HG02678 (cell line): Measurements from ENCODE around the gene NHERF1.

Experiments used
- ATAC-seq: cut with Tn5 transposase; IDR thresholded peaks from one replicate; pipeline ENCODE4 v1.9.1; 2021; ENCODE audit warnings: mild to moderate bottlenecking, moderate library complexity; ENCODE audit not compliant: unreplicated experiment

The NHERF1 gene

DNA sequence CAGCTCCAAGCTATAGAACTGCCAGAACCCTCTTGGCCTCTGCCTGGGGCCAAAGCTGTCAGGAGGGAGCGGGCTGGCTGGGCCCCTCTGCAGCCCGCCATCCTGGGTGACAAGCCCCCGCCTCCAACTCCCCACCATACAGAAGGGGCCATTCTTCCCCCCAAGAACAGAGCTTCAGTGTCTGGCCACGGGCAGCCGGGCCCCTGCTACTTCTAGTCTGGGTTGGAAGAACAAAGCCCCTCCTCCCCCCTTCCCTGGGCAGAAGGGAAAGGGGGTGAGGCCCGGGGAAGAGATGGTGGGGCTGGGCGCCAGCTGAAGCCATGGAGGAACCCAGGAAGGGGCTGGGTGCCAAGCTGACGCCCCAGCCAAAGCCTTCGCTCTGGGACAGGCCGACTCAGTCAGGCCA, 18.7 kb downstream of the NHERF1 start:
- no peak for ATAC-seq

DNA sequence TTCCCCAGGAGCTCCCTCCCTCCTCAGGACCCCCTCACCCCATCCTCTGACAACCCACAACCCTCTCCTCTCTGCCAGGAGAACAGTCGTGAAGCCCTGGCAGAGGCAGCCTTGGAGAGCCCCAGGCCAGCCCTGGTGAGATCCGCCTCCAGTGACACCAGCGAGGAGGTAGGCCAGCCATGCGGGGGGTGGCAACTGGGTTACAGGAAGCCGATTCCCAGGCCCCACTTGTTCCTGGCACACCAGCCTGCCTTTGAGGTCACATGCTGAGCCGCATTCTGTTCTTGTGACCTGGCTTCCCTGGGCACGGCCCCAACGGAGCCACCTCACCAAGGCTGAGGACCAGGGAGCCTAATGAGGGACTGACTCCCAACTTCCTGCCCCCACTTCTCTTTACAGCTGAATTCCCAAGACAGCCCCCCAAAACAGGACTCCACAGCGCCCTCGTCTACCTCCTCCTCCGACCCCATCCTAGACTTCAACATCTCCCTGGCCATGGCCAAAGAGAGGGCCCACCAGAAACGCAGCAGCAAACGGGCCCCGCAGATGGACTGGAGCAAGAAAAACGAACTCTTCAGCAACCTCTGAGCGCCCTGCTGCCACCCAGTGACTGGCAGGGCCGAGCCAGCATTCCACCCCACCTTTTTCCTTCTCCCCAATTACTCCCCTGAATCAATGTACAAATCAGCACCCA, 19.8 kb downstream of the NHERF1 start:
- ATAC-seq, result no peak

DNA sequence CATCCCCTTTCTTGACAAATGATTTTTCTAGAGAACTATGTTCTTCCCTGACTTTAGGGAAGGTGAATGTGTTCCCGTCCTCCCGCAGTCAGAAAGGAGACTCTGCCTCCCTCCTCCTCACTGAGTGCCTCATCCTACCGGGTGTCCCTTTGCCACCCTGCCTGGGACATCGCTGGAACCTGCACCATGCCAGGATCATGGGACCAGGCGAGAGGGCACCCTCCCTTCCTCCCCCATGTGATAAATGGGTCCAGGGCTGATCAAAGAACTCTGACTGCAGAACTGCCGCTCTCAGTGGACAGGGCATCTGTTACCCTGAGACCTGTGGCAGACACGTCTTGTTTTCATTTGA, 20.3 kb downstream of the NHERF1 start:
- no peak for ATAC-seq

- no peak for ATAC-seq
Observed at GRCh38 chr17:74769266-74769855, 20.9 kb downstream of the NHERF1 start.

DNA sequence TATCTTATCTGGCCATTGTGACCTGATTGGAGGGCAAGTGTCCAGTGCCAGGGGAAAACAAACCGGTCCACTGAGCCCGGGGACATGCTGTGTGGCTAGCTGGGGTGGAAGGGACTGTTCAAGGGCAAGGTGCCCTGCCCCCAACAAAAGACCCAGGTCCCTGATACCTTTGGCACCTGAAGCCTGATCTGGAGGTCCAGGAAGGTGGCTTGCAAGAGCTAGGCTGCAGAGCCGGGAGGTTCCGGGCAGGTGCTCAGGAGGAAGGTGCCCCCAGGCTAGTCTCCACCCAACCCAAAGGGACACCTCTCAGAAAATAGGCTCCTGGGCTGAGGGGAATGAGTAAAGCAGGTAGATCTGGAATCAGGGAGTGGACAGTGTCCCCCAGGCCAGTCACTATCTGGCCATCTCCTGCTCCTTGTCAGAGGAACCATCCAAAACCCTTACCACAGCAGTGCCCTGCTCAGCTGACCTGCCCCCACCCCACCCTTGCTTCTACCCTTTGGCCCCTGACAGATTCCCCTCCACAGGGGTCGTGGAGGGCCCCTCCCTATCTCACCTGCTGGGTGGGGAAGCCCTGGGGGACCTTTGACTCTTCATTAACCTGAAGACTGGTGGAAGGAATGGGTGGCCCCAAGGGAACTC, 21.5 kb downstream of the NHERF1 start:
- no peak for ATAC-seq

DNA sequence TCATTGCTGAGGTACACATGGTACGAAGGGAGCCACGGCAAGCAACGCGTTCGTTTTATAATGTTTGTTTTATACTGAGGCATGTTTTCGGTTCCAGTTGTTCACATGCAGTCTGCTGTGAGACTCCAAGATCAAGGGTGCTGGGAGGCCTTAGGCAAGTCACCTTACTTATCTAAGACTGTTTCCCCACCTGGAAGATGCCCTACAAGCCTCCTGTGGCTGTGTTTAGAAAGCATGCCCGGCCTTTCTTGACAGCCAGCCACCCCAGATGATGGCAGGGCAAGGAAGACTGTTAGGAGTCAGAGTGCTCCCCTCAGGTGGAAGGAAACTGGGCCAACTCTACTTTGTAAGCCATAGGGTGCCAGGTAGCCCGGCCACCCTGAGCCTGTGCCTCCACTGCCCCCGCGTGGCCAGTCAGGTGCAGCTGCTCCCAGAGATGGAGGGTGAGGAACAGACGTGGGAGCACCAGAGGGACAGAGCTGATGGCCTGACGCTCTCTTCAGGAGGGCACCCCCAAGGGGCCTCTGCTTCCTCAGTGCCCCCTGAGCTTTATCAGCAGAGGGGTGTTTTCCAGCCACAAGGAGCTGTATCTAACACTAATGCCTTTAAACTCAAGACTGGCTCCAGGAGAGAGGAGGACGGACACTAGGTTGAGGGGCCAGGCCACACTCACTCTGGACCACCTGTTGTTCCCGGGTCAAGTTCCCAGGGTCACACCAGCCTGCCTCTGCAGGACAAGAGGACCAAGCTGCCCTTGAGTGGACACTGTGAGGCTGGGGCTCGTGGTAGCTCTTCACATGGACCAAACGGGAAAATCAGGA, 22.3 kb downstream of the NHERF1 start:
- ATAC-seq, result no peak

GRCh38 chr17:74771319-74771914, 23.0 kb downstream of the NHERF1 start:
- no peak for ATAC-seq

- ATAC-seq, result no peak
Observed at GRCh38 chr17:74772053-74772452, 23.6 kb downstream of the NHERF1 start.

GRCh38 chr17:74773414-74773813, 25.0 kb downstream of the NHERF1 start:
- no peak for ATAC-seq

DNA sequence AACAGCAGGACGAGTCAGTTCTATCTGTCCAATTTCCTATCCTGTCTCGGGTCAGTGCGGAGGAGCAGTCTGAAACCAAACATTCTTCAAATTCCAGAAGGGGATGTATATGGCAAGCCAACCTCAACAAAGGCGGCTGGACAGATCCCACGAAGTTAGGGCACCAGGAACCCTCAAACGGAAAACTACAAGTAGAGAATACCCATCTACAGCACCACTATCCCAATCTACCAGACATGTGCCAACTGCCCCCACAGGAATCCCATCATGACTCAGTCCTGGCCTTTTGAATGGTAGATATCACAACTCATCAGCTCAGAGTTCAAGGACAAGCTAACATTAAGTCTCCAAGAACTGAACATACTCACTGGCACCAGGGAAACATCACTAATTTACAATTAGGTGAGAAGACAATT, 25.5 kb downstream of the NHERF1 start:
- no peak for ATAC-seq

GRCh38 chr17:74775409-74776043, 27.1 kb downstream of the NHERF1 start:
- ATAC-seq, result no peak

DNA sequence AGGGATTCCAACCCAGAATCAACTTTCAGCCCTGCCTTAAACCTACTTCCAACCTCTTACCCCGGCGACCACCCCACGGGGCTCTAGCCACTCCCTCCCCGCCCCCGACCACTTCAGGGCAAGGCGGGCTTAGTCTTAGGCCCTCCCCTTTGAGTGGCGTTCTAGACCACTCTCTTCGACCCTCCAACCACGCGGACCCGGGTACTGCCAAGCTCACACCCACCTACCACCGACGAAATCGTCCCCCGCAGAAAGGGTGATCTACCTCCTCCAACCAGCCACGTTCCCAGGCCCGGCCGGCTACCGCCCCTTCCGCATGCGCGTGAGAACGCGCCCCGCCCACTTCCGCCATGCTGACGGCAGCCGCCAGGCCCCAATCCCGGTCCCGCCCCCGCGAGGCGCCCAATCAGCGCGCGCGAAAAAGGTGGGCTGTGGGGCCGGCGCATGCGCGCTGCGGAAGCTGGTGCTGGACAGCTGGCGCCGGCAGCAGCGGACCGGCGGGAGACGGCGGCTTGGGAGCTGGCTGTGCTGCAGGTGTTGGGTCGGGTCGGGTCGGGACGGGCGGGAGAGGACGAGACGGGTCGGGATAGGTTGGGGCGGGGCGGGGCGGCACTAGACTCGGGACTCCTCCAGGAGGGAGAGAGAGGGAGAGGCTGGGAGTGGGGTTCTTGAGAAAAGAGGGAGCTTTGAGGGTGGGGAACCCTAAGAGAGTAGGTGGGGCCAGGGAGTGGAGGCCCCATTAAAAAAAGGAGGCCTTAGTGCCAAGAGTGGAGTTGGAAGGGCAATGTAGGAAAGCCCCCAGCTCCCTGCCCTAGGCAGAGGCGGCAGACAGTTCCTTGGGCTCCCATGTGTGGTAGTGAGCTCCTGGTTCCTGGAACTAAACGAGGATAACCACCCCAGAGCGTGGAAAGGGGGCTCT, 27.9 kb downstream of the NHERF1 start, which contains the start of gene NAT9:
TSS of gene NAT9 (minus strand) at position 302 of the 919 bp plus-strand sequence. CDS start 647 bp downstream, outside the sequence.
- peak; percentile 84 for ATAC-seq

GRCh38 chr17:74776990-74777389, 28.6 kb downstream of the NHERF1 start:
- no peak for ATAC-seq

DNA sequence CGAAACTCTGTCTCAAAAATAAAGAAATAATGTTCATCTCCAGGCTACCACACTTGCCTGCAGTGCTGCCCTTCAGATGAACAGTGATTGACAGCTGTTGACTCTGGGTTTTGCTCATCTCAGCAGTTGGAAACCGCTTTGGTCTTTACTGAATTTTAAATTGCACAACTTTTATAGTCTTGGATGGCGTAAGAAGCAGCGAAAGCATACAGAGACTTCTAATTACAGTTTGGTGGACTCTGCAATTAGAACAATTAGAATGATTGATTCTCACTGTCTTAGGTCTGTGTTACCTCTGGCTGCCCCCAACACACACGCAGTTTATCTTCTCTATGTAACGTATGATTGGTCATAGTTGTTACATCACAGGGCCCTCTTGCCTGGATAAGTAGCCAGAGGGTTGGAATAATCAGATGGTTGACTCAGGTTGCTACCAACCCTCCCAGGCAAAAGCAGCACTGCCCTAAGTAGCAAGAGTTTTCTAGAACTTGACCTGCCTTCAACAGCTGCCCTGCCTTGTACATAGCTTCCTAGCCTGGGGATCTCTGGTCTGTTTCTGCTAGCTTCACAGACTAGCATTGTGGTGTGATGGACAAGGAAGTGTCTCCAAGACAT, 29.6 kb downstream of the NHERF1 start:
- ATAC-seq, result no peak

DNA sequence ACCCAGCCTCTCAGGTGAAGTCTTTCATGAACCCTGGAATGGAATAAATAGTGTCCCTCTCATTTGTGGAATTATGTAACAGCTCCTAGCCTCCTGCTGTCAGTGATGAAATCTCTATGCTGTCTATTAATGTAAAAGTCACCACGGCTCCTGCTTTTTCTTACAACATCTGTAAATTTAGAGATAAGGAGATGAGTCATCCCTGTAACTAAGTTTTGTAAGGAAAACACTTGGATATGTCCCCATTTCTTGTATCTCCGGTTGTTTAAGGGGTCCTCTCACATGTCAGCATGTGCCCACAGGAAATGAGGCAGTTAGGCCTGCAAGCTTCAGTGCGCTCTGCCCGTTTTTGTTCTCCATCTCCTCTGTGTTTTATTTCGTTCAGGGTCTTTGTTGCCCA, 30.5 kb downstream of the NHERF1 start:
- ATAC-seq, result no peak

DNA sequence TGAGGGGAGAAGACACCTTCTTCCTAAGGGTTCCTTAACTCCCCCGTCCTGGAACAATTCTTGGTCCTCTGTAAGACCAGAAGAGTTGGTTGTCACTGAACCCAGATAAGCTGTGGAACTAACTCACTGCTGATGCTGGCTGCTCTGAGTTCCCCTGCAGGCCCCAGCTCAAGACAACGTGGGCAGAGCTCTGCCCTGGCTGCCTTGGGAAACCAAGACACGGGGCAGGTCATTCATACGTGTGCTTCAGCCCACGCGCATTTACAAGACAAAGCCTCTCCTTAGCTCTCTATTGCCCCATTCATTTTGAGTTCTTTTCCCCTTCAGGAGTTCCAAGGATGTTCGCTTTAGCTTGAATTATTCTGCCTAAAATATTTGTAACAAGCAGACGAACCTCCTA, 31.1 kb downstream of the NHERF1 start:
- ATAC-seq, result no peak

DNA sequence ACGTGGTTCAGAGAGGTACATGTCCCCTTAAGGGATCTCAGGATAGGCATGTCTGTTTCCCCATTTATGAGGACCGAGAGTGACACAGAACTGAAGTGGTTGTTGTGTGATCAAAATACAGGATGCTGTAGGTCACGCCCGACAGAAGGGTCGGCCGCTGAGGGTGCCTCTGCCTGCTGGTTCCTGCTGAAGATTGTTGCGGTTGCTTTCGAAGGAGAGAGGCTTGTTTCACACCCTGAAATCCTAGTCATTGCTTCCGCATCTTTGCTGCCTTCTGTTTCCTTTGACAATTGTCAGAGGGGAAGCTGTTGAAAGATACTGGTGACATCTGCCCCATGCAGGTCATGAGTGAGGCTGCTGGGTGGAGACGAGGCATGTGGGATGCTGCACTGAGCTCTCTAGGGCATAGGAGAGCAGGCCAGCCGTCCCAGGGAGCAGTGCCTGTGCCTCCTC, 31.5 kb downstream of the NHERF1 start:
- peak; percentile 45 for ATAC-seq

- no peak for ATAC-seq
Observed at GRCh38 chr17:74780443-74781238, 32.2 kb downstream of the NHERF1 start.
